Measurements from ENCODE around the gene UBFD1. TPM values are rescaled to one million over a fixed set of nuclear protein-coding genes. Genes with fewer than 3 reads are reported as not detected.

The UBFD1 gene
- total RNA-seq, 2 experiments from 2014 or later: 51.8 to 54.1 TPM

DNA sequence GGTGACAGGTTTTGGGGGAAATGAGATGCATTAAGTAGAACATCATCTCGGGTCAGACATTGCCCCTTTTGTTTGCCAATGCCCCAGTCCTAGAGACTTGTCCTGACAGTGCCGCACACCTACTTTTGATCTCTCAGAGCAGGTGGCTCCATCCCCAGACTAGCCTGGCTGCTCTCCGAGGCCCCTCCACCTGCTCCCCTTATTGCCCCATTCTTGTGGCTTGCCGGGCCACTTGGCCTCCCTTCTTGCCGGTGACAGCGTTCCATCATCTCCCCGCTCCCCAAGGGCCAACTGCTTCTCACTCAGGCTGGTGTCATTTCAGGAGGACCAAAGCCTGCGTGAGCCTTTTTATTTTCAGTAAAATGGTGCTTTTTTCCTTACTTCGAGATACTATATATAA is 14.9 kb downstream of the UBFD1 start:
- ATAC-seq: no peak
- intact Hi-C loops (cut with micrococcal nuclease): no loop called here
- H3K4me1 Mint-ChIP-seq (ENCODE audit: low read depth): no peaks in the 10 kb centered on the region
- peaks cover 19% of the 10 kb centered on the region for H3K36me3 Mint-ChIP-seq (ENCODE audit: low read depth)
- ChIA-PET CTCF (interaction anchor here (1.0 to 1.2 kb wide), 2 partner anchors 11 to 18 kb away, joined by 3 read pairs; no protein-coding TSS in a partner anchor), POLR2A (interaction anchor here (0.6 kb wide), 1 partner anchor 60 kb away, joined by 3 read pairs; no protein-coding TSS in a partner anchor)
- DNase-seq: no peak
- no peaks in the 10 kb centered on the region for H3K27me3 Mint-ChIP-seq
- H3K9me3 Mint-ChIP-seq: no peaks in the 10 kb centered on the region
- no peak overlapping the region for H3K4me3 Mint-ChIP-seq
- TF ChIP-seq, protein P1, sequence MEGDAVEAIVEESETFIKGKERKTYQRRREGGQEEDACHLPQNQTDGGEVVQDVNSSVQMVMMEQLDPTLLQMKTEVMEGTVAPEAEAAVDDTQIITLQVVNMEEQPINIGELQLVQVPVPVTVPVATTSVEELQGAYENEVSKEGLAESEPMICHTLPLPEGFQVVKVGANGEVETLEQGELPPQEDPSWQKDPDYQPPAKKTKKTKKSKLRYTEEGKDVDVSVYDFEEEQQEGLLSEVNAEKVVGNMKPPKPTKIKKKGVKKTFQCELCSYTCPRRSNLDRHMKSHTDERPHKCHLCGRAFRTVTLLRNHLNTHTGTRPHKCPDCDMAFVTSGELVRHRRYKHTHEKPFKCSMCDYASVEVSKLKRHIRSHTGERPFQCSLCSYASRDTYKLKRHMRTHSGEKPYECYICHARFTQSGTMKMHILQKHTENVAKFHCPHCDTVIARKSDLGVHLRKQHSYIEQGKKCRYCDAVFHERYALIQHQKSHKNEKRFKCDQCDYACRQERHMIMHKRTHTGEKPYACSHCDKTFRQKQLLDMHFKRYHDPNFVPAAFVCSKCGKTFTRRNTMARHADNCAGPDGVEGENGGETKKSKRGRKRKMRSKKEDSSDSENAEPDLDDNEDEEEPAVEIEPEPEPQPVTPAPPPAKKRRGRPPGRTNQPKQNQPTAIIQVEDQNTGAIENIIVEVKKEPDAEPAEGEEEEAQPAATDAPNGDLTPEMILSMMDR (IDR thresholded peaks at IDR 0.05): no peak
- no peak overlapping the region for H3K27ac Mint-ChIP-seq

DNA sequence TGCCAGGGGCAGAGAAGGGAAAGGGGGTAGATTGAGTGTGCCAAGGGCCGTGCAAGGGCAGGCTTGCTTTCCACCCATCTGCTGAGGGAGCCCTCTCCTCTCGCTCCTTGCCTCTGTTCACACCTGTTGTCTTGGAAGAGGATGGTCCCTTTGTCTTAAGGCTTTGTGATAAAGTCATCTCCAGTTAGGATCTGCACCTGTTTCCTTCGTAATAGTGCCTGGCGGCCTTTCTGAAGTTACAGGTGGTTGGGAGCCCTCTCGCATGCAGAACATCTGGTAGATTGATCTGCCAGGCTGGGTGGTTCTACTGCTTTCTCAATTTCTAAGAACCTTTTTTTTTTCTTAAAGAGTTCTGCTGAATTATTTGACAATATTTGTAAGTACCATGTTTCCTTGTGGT is 16.3 kb downstream of the UBFD1 start:
- no peaks in the 10 kb centered on the region for H3K27me3 Mint-ChIP-seq
- intact Hi-C loops (cut with micrococcal nuclease): no loop called here
- no peak overlapping the region for H3K27ac Mint-ChIP-seq
- no peaks in the 10 kb centered on the region for H3K9me3 Mint-ChIP-seq
- TF ChIP-seq, protein P1 (IDR thresholded peaks at IDR 0.05): no peak
- ChIA-PET CTCF (no interaction called here), POLR2A (interaction anchor here (1.2 kb wide), 1 partner anchor 19 kb away, joined by 3 read pairs; no protein-coding TSS in a partner anchor)
- no peak for DNase-seq
- H3K4me1 Mint-ChIP-seq (ENCODE audit: low read depth): no peaks in the 10 kb centered on the region
- ATAC-seq: no peak
- H3K4me3 Mint-ChIP-seq: no peak overlapping the region
- peaks cover 15% of the 10 kb centered on the region for H3K36me3 Mint-ChIP-seq (ENCODE audit: low read depth)

DNA sequence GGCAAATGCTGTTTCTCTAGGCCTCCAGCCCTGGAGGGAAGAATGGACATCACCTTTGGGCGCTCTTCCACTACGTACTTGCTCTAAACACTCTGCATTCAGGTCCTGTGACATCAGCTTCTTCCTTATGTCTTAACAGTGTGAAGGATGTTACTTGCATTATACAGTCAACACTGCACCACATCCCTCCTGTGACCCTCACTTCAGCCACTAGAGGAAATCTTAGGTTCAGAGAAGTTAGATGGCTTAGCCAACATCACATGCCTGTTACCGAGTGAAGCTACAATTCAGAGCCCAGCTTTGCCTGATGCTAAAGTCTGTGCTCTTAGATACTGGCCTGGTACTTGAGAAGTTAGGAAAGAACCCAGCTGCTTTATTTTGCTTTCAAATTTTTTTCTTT is 18.3 kb downstream of the UBFD1 start:
- CTCF ChIA-PET: interaction anchor here (1.0 to 1.5 kb wide), 2 partner anchors 18 to 21 kb away, joined by 3 to 4 read pairs; partner anchors contain the start of genes NDUFAB1 and UBFD1
- H3K27me3 Mint-ChIP-seq: no peaks in the 10 kb centered on the region
- H3K9me3 Mint-ChIP-seq: no peaks in the 10 kb centered on the region
- peaks cover 19% of the 10 kb centered on the region for H3K36me3 Mint-ChIP-seq (ENCODE audit: low read depth)
- H3K4me1 Mint-ChIP-seq (ENCODE audit: low read depth): no peaks in the 10 kb centered on the region
- H3K4me3 Mint-ChIP-seq: no peak overlapping the region
- DNase-seq (no peak), ATAC-seq (no peak)
- no peak overlapping the region for H3K27ac Mint-ChIP-seq
- intact Hi-C loops (cut with micrococcal nuclease): no loop called here
- POLR2A ChIA-PET: interaction anchor here (1.1 kb wide), 1 partner anchor 10 kb away, joined by 3 read pairs; no protein-coding TSS in a partner anchor
- TF ChIP-seq, protein P1 (IDR thresholded peaks at IDR 0.05): no peak

DNA sequence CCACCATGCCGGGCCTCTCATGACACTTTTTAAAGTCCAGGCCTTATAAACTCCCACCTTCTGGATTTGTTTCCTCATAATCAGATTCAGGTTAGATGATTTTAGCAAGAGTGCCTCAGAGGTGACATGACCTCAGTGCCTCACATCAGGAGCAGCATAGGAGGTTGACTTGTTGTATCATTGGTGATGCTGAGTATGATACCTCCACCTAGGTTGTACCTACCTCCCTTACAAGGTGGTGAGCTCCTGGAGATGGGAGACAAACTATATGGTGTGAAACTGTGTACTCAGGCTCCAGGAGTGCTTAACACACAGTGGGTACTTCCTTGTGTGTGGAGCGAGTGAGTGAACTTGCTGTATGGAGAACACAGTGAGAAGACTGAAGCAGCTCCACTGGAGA is 20.0 kb downstream of the UBFD1 start:
- H3K36me3 Mint-ChIP-seq (ENCODE audit: low read depth): peaks cover 23% of the 10 kb centered on the region
- no peaks in the 10 kb centered on the region for H3K4me1 Mint-ChIP-seq (ENCODE audit: low read depth)
- TF ChIP-seq, protein P1 (IDR thresholded peaks at IDR 0.05): no peak
- H3K27ac Mint-ChIP-seq: no peak overlapping the region
- ATAC-seq (no peak), DNase-seq (no peak)
- POLR2A ChIA-PET: interaction anchor here (0.9 kb wide), 1 partner anchor 16 kb away, joined by 3 read pairs; no protein-coding TSS in a partner anchor
- H3K9me3 Mint-ChIP-seq: no peaks in the 10 kb centered on the region
- no peaks in the 10 kb centered on the region for H3K27me3 Mint-ChIP-seq
- no peak overlapping the region for H3K4me3 Mint-ChIP-seq
- CTCF ChIA-PET: no interaction called here
- intact Hi-C loops (cut with micrococcal nuclease): no loop called here

DNA sequence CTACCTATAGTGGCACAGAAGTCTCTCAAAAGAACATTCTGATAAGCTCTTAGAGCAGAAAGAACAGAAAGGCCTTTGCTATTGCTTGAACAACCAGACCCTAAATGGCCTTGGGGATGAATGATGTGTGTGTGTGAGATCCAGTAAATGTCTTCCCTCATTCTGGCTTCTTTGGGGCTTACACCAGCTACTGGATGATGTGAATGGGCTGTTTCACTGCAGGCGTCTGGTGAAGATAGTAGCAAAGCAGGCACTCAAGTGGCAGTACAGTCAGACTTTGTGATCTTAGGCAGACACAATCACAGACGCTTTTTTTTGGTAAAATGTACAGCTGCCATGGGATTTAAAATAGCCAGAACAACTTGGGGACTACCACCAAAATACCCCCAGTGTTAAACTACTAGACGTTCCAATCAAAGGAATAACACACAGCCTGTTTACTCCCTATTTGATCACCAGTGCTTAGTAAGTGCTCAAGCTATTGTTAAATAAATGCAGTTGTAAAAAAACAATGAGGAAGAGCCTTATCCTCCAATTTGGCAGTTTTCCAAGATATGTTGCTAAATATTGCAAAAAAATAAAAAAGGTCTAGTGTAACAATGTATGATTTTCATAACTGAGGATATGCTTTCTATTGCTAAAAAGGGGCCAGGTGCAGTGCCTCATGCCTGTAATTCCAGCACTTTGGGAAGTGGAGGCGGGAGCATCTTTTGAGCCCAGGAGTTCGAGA is 20.7 kb downstream of the UBFD1 start:
- peaks cover 23% of the 10 kb centered on the region for H3K36me3 Mint-ChIP-seq (ENCODE audit: low read depth)
- no peak for ATAC-seq
- DNase-seq: no peak
- ChIA-PET CTCF (no interaction called here), POLR2A (interaction anchor here (0.9 kb wide), 1 partner anchor 17 kb away, joined by 3 read pairs; no protein-coding TSS in a partner anchor)
- H3K27ac Mint-ChIP-seq: no peak overlapping the region
- no peaks in the 10 kb centered on the region for H3K27me3 Mint-ChIP-seq
- intact Hi-C loops (cut with micrococcal nuclease): no loop called here
- H3K9me3 Mint-ChIP-seq: no peaks in the 10 kb centered on the region
- no peak overlapping the region for H3K4me3 Mint-ChIP-seq
- H3K4me1 Mint-ChIP-seq (ENCODE audit: low read depth): no peaks in the 10 kb centered on the region
- TF ChIP-seq, protein P1 (IDR thresholded peaks at IDR 0.05): no peak

Data from activated CD8-positive, alpha-beta T cell treated with anti-CD3 and anti-CD28 coated beads for 36 hours (primary cell).